ENCODE measurements around the gene EHBP1.

The EHBP1 gene

GRCh38 chr2:62811972-62812371 is 106.5 kb downstream of the EHBP1 start:
- Histone ChIP-seq H3K9ac (no peak overlapping the region), H4K20me1 (no peaks in the 10 kb centered on the region), H3K27ac (no peak overlapping the region), H3K27me3 (no peaks in the 10 kb centered on the region), H3K36me3 (peaks cover 0 to 10% (median 5%) of the 10 kb centered on the region in 11 experiments; a peak in 10 of 22 replicates), H3K4me3 (no peak overlapping the region), H3K4me2 (no peak overlapping the region), H3K4me1 (peaks cover 7 to 17% (median 13%) of the 10 kb centered on the region in 10 experiments; a peak in 19 of 20 replicates), H3K9me3 (replicated peaks in 1 of 11) (peaks cover 6 to 22% (median 15%) of the 10 kb centered on the region in 11 experiments; a peak in 20 of 22 replicates)
- no peak for TF ChIP-seq Cebpa-rat (IDR thresholded peaks at IDR 0.05)

DNA sequence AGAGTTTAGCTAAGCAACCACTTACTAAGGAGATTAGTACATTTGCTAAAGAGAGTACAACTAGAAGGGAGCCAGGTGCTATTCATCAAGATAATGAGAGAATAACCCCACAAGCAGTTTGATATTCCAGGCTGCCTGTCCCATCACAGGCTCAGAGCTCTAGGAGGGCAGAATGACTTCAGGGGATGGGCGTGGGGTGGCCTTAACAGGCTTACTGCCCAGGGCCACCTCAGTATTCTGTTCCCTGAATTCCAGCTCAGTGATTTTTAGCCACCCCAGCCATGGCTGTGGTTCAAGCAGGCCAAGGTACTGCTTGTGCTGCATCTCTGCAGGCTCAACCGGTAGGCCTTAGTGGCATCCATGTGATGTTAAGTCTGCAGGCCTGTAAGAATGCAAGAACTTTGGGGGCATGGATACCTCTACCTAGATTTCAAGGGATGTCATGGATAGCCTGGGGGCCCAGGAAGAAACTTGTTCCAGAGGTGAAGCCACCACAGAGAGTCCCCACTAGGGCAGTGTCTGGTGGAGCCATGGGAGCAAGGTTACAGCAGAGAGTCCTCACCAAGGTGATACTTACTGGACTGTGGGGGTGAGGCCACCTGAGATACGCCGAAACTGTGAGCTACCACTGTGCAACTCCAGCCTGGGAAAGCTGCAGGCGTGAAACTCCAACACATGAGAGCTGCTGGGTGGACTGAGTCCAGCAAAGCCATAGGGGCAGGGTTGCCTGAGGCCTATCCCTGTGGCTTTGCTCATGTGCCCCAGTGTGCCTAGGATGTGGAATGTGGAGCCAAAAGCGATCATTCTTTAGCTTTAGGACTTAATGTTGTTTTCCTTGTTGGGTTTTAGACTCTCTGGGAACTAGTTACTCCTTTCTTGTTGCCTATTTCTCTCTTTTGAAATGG is 107.7 kb downstream of the EHBP1 start:
- H3K4me1 ChIP-seq = peaks cover 7 to 15% (median 11%) of the 10 kb centered on the region in 10 experiments; a peak in 19 of 20 replicates

DNA sequence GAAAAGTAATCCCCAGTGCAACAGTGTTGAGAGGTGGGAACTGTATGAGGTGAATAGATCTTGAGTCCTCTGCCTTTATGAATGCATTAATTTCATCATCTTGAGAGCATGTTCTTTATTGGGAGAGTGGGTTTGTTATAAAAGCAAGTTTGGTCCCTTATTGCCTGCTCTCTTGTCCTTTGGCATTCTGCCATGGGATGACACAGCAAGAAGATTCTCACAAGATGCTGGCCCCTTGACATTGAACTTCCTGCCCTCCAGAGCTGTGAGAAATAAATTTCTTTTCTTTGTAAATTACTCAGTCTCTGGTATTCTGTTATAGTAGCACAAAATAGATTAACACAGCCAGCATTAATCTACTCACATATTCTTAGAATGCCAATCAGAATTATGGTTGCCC is 108.6 kb downstream of the EHBP1 start:
- Histone ChIP-seq H3K4me2 (0 out of 22 replicates have a peak overlapping the region, but pooled peaks of 1 of the 11 experiments have one; percentile 13), H3K9me3 (replicated peaks in 1 of 11) (peaks cover 0 to under 1% (median 0%) of the 10 kb centered on the region in 11 experiments; a peak in 2 of 22 replicates), H3K4me1 (peaks cover 1 to 7% (median 3%) of the 10 kb centered on the region in 10 experiments; a peak in 14 of 20 replicates), H3K9ac (no peak overlapping the region), H4K20me1 (no peaks in the 10 kb centered on the region), H3K4me3 (no peak overlapping the region), H3K27ac (no peak overlapping the region), H3K36me3 (no peaks in the 10 kb centered on the region), H3K27me3 (no peaks in the 10 kb centered on the region)
- no peak for TF ChIP-seq Cebpa-rat (IDR thresholded peaks at IDR 0.05)

More for the DNA sequence above, 107.7 kb downstream of the EHBP1 start:
- Histone ChIP-seq H3K27me3 (no peaks in the 10 kb centered on the region), H3K4me3 (no peak overlapping the region), H3K9ac (no peak overlapping the region), H3K27ac (no peak overlapping the region), H4K20me1 (no peaks in the 10 kb centered on the region), H3K4me2 (no peak overlapping the region), H3K36me3 (peaks cover 0 to 3% (median 0%) of the 10 kb centered on the region in 11 experiments; a peak in 1 of 22 replicates), H3K9me3 (replicated peaks in 1 of 11) (peaks cover 0 to 10% (median 5%) of the 10 kb centered on the region in 11 experiments; a peak in 10 of 22 replicates)
- TF ChIP-seq Cebpa-rat (IDR thresholded peaks at IDR 0.05) = no peak

DNA sequence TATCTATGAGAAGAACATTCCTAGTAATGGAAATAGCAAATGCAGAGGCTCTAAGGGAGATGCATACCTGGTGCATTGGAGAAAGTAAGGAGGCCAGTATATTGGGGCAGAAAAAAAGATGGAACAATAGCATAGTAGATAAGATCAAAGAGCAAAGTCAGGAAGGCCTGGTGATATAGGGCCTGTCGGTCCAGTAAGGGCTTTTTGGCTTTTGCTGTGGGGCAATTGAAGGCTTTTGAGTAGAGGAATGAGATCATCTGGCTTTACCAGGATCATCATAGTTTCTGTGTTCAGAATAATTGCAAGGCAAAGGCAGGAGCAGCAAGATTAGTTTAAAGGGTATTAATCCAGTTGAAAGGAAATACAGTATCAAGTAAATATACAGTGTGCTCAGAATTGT is 111.8 kb downstream of the EHBP1 start:
- no peaks in the 10 kb centered on the region for H4K20me1 ChIP-seq
- peaks cover 0 to 7% (median 1%) of the 10 kb centered on the region in 10 experiments; a peak in 3 of 20 replicates for H3K4me1 ChIP-seq
- TF ChIP-seq Cebpa-rat (IDR thresholded peaks at IDR 0.05) = no peak
- no peaks in the 10 kb centered on the region for H3K27me3 ChIP-seq
- no peak overlapping the region for H3K9ac ChIP-seq
- no peak overlapping the region for H3K4me2 ChIP-seq
- no peak overlapping the region for H3K4me3 ChIP-seq
- no peaks in the 10 kb centered on the region; a peak in 1 of 22 replicates for H3K9me3 ChIP-seq (replicated peaks in 1 of 11)
- H3K36me3 ChIP-seq = no peaks in the 10 kb centered on the region
- no peak overlapping the region for H3K27ac ChIP-seq

- Histone ChIP-seq H3K4me2 (no peak overlapping the region), H3K4me3 (no peak overlapping the region), H3K36me3 (no peaks in the 10 kb centered on the region), H4K20me1 (no peaks in the 10 kb centered on the region), H3K9ac (no peak overlapping the region), H3K4me1 (peaks cover 0 to 7% (median 1%) of the 10 kb centered on the region in 10 experiments; a peak in 3 of 20 replicates), H3K27me3 (no peaks in the 10 kb centered on the region), H3K27ac (no peak overlapping the region), H3K9me3 (replicated peaks in 1 of 11) (no peaks in the 10 kb centered on the region; a peak in 1 of 22 replicates)
- no peak for TF ChIP-seq Cebpa-rat (IDR thresholded peaks at IDR 0.05)
These were observed 112.6 kb downstream of the EHBP1 start for GRCh38 chr2:62817995-62818713.

DNA sequence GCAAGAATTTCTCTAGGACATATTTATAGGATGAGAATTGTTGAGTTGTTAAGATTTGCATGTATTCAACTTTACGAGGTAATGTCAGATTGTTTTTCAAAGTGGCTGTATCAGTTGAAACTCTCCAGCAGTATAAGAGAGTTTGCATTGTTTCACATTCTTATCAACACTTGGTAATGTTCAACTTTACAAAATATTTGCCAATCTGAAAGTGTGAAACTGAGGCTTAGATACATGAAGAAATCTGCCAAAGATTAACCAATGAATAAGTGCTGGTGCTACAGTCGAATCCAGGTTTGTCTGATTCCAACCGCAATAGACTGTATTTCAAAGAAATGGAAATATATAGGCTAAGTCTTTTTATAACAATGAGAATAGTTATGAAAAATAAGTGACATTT is 117.0 kb downstream of the EHBP1 start:
- H3K4me2 ChIP-seq = no peak overlapping the region
- no peaks in the 10 kb centered on the region for H3K4me1 ChIP-seq
- H3K36me3 ChIP-seq = peaks cover 9 to 19% (median 16%) of the 10 kb centered on the region in 11 experiments; a peak in 20 of 22 replicates
- H3K4me3 ChIP-seq = no peak overlapping the region
- no peak overlapping the region for H3K27ac ChIP-seq
- no peaks in the 10 kb centered on the region for H4K20me1 ChIP-seq
- H3K27me3 ChIP-seq = no peaks in the 10 kb centered on the region
- TF ChIP-seq Cebpa-rat (IDR thresholded peaks at IDR 0.05) = no peak
- no peak overlapping the region for H3K9ac ChIP-seq
- no peaks in the 10 kb centered on the region for H3K9me3 ChIP-seq (replicated peaks in 1 of 11)

DNA sequence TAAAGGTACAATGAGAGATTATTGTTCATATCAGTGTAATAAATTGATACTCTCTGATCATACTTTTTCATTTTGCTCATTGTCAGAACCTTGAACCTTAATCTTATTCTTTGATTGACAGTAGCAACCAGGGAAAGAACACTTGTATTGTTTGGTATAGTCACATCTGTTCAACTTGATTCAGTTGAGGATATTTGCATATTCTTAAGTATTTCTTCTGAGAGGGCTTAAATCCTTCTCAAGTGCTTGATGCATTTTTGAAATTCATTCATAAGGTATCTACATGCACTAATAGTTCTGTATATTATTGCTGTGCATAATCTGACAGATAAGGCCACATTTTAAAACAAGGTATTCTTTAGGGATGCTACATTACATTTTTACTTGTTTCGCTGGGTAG is 118.9 kb downstream of the EHBP1 start:
- H3K4me1 ChIP-seq = no peaks in the 10 kb centered on the region
- H4K20me1 ChIP-seq = no peaks in the 10 kb centered on the region
- no peak overlapping the region for H3K27ac ChIP-seq
- no peak overlapping the region for H3K4me3 ChIP-seq
- H3K9ac ChIP-seq = no peak overlapping the region
- peaks cover 12 to 30% (median 21%) of the 10 kb centered on the region in 11 experiments; a peak in 20 of 22 replicates for H3K36me3 ChIP-seq
- TF ChIP-seq Cebpa-rat (IDR thresholded peaks at IDR 0.05) = no peak
- H3K27me3 ChIP-seq = no peaks in the 10 kb centered on the region
- no peaks in the 10 kb centered on the region; a peak in 1 of 22 replicates for H3K9me3 ChIP-seq (replicated peaks in 1 of 11)
- no peak overlapping the region for H3K4me2 ChIP-seq

GRCh38 chr2:62826141-62826540 is 120.6 kb downstream of the EHBP1 start:
- Histone ChIP-seq H3K4me1 (no peaks in the 10 kb centered on the region), H3K27me3 (no peaks in the 10 kb centered on the region), H3K4me2 (no peak overlapping the region), H4K20me1 (no peaks in the 10 kb centered on the region), H3K4me3 (no peak overlapping the region), H3K36me3 (peaks cover 12 to 30% (median 21%) of the 10 kb centered on the region in 11 experiments; a peak in 20 of 22 replicates), H3K27ac (no peak overlapping the region), H3K9ac (no peak overlapping the region), H3K9me3 (replicated peaks in 1 of 11) (no peaks in the 10 kb centered on the region; a peak in 1 of 22 replicates)
- no peak for TF ChIP-seq Cebpa-rat (IDR thresholded peaks at IDR 0.05)
